GM19463 (cell line): Measurements from ENCODE around the gene IPO11.
"Not testable (repeated sequence)": the region's sequence is repeated elsewhere in the genome, so short reads cannot be mapped to it uniquely, and the experiment has no call there.

Experiments
- ATAC-seq: cut with Tn5 transposase; IDR thresholded peaks from one replicate; pipeline ENCODE4 v1.9.1; 2021; ENCODE audit warnings: mild to moderate bottlenecking, moderate library complexity; ENCODE audit not compliant: unreplicated experiment

Gene IPO11

DNA sequence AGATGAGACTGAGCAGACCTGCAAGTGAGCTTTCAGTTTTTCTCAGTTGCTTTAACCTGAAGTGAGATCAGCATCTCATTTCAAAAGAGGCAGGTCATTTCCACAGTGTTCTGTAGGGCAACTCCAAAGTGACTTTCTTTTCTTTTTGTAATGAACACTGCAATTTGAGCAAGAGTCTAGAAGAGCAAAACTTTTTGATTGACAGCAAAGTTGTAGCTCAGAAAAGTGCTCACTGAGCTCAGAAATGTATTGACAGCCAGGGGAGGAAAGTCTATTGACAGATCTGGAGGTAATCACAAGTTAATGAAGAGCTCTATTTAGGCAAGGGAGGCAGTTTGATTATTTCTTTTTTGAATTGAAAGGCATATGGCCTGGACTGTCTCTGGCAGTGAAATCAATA, 220.7 kb downstream of the IPO11 start:
- no peak for ATAC-seq

DNA sequence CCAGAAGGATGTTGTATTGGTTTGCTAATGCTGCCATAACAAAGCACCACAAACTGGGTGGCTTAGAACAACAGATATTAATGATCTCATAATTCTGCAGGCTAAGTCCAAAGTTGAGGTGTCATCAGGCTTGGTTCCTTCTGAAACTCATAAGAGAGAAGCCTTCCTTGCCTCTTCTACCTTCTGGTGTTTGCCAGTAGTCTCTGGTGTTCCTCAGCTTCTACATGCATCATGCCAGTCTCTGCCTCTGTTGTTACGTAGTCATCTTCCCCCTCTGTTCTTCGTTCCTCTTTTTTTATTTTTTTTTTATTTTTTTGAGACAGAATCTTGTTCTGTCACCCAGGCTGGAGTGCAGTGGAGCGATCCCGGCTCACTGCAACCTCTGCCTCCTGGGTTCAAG, 227.9 kb downstream of the IPO11 start:
- ATAC-seq: no peak

DNA sequence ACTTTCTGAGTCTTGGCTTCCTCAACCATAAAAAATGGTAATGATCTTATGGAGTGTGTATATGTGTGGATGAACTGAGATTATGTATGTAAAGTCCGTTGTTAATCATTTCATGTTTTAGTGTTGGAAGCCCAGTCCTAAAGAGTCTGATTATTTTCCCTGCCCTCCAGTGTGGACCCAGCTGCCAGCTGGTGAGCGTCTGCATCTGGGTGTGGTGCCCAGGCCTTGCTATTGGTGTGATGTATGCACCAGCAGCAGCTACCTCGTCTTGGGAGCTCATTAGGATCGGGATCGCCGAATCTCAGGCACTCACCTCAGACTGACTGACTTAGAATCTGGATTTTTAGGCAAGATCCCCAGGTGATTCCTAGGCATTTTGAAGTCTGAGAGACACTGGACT, 229.9 kb downstream of the IPO11 start:
- ATAC-seq: no peak

DNA sequence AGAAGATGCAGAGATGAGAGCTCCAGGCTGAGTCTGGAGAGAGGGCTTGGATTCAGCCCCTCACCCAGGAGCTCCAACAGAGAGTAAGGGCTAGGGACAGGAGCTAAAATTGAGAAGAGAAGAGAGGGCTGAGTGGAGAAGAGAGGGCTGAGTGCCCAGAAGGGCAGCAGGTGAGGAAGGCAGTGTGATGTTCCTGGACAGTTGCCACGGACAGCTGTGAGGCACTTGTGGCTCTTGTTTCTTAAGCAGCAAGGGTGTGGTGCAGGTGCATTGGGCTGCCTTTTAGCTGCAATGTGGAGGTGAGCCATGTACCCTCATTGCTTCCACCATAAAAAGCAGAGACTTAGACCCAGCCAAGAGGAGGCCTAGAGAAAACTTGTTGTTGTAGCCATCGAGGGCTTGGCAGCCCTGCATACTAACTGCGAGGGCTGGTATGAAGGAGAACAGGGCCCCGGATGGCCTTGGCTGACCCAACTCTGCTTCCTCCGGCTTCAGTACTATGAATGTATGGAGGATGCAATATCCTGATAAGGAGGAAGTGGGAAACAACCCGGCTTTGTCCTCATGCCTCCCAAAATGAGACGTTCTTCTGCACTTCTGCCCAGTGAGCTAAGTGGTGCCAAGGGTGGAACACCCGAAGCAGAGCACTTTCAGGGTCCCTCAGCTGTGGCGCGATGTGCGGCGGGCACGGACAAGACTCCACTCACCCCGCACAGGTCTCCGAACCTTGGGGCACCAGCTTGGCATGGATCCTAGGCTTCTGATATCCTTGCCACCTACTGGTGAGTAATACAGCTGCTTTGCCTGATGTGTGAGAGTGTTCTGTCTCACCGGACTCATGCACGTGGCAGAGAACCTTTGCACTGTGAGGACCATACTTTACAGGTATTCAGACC, 231.2 kb downstream of the IPO11 start:
- ATAC-seq: no peak

DNA sequence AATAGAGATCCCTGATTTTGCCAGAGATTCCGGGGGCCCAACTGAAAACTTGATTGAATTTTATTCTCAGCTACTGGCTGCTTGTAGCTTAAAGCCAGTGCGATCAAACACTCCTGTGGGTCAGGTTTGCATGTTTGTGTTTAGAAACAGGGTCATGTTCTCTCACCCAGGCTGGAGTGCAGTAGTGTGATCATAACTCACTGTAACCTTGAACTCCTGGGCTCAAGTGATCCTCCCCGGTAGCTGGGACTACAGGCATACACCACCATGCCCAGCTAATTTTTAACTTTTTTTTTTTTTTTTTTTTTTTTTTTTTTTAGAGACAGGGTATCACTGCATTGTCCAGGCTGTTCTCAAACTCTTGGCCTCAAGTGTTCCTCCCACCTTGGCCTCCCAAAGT, 232.7 kb downstream of the IPO11 start:
- no peak for ATAC-seq

DNA sequence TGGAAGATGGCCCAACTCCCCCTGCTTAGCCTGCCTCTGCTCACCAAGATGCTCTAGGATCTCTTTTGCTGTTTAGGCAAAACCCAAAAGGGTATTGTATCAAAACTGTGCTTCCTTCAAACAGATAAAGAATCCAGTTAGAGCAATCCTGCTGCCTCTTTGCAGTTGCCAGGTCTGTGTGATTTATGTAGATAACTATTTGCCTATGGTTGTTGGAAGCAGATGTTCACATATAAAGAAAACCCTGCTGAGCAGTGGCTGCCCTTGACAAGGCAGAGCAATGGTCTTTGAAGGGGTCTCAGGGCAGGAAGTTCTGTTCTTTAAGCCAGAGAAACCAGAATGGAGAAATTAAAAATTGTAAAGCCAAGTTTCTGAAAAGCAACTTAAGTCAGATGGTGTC, 234.7 kb downstream of the IPO11 start:
- ATAC-seq: no peak

DNA sequence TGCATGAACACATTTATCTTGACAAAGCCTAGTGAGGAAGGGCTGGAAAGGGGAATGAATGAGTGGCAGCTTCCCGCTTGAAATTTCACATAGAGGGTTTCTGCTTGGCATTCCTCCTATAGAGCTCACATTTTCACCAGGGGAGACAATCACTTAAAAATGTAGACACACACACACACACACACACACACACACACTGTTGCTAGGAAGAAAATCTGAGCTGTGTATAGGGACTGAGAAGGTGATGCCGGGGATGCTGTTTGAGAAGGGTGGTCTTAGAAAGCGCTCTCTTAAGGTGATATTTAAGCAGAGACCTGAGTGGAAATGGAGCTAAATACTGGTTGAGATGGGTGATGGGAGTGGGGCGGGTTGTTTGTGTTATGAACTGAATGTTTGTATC, 236.5 kb downstream of the IPO11 start:
- ATAC-seq: no peak

DNA sequence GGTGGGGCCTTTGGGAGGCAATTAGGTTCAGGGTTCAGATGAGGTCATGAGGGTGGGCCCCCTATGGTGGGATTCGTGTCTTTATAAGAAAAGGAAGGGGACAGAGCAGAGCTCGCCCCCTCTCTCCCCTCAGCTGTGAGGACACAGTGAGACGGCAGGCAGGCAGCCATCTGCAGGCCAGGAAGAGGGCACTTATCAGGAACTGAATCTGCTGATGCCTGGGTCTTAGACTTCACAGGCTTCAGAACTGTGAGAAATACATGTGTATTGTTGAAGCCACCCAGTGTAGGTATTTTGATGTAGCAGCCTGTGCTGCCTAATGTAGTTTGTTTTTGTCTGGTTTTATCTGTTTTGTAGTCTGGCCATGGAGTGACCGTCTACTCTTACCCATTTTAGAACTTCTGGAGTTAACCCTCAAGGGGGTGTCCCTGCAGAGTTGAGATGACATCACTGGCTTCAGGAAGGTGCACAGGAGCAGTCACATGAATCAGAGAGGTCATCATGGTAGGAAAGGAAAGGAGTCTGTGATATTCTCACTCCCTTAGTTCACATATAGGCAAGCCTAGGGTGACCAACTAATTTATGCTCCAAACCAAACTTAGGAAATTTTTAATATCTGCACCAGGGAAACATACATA, 237.0 kb downstream of the IPO11 start:
- ATAC-seq: peak; percentile 44

DNA sequence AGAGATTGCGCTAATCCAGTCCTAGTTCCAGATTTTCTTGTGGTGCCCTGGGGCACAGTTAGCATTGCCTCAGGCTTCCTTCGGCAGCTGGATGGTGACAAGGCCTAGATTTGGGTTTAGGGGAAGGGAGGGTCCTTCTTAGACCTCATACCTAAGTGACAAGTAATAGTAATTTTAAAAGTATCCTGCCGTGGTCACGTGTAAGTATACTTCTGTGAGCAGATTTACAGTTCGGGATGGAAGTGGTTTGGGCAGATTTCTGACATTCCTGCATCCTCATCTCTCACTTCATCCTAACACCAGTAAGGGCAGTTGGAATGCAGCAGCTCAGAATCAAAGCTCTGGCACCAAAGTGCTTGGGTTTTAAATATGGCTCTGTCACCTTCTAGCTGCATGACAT, 237.6 kb downstream of the IPO11 start:
- no peak for ATAC-seq

DNA sequence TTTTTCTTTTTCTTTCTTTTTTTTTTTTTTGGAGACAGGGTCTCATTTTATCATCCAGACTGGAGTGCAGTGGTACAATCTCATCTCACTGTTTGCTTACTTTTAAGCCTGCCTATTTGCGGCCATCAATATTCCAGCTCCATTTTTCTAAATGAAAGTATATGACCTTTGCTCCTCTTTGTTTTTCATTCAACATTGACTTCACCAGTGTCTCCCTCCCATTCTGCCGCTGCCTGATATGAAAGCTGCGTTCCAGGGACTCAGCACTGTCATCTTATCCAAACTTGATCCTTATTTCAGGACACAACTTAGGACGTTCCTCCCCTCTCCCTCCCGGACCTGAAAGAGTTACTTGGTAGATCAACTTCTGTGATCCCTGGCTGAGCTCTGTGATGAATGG, 239.7 kb downstream of the IPO11 start:
- no peak for ATAC-seq

DNA sequence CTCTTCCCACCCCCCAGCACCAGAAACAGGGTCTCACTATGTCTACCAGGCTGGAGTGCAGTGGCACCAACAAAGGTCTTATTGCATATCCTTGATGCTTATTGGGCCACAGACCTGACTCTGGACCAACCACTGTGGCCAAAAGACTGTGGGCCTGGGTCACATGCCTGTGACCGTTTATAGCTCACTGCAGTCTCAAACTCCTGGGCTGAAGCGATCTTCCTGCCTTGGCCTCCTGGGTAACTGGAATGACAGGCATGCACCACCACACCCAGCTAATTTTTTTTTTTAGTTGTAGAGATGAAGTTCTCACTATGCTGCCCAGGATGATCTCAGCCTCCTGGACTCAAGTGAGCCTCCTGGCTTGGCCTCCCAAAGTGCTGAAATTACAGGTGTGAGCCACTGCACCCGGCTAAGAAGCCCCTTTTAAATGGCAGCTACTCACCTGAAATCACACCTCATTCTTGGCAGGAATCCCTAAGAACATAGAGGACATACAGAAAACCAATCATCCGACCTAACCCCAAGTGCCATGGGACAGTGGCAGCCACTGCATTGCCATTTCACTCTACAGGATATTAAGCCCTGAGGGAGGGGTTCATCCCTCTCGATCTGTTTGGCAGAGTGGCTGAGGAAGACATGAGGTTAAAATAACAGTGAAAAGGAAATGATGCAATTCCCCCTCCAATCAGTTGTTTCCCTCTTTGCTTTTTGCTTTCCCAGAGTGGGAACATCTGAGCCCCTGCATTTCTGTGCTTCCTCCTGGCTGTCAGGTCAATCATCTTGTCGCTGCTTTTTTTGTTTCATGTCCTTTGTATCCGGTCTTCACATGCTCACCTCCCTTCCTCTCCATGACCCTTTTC, 240.7 kb downstream of the IPO11 start:
- no peak for ATAC-seq

DNA sequence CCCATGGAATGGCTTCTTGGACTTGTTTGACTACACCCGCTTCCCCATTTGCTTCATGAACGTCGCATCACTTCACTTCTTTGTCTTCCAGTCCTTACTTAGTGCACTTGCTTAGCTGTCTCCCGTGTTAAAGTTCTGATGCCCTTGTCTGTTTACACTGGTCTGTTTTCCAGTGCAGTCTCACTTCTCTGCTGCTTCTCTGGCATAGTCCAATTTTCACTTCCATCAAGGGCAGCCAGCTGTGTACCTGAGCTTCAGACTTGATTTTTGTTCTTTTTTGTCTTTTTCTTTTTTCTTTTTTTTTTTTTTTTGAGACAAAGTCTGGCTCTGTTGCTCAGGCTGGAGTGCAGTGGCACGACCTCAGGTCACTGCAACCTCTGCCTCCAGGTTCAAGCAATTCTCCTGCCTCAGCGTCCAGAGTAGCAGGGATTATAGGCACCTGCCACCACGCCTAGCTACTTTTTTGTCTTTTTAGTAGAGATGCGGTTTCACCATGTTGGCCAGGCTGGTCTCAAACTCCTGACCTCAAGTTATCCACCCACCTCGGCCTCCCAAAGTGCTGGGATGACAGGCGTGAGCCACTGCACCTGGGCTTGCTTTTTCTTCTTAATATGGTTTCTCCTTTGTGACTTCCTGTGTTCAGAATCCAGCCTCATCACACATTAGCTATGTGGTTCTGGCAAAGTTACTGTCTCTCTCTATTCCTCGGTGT, 241.5 kb downstream of the IPO11 start:
- no peak for ATAC-seq

DNA sequence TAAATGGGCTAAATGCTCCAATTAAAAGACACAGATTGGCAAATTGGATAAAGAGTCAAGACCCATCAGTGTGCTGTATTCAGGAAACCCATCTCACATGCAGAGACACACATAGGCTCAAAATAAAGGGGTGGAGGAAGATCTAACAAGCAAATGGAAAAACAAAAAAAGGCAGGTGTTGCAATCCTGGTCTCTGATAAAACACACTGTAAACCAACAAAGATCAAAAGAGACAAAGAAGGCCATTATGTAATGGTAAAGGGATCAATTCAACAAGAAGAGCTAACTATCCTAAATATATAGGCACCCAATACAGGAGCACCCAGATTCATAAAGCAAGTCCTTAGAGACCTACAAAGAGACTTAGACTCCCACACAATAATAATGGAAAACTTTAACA, 245.2 kb downstream of the IPO11 start:
- not testable (repeated sequence) for ATAC-seq

DNA sequence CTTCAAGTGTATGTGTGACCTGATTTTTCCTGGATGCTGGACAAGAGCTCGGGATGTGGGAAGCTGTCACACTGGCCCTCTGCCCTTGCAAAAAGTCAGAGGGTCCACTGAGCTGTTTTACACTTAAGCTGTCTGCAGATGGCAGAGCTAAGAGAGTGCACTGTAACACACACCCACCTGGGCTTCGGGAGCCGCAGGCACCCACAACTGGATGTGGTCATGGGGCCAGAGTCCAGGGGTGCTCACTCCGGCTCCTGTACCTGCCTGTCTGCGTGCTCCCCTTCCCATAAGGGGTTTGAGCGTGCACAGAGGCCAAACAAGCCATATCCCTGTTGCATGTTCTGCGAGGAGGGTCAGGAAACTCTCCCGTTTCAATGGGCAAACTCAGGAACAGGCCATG, 248.6 kb downstream of the IPO11 start:
- no peak for ATAC-seq

DNA sequence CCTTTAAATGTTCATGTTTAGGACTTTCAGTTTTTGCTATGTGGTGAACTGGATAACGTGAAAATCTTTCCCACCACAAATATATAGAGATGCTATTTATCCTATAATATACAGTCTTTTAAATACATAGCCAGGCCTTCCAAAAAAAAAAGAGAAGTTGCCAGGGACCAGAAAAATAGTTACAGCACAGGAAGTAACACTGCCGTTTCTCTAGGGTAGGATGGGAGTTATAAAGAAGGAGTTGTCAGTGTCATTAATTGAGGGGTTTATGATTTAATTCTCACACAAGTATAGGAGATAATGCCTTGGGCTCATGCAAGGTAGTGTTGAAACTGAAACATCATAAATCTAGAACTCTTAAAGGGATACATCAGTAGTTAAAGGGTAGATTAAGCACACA, 250.0 kb downstream of the IPO11 start:
- ATAC-seq: no peak

DNA sequence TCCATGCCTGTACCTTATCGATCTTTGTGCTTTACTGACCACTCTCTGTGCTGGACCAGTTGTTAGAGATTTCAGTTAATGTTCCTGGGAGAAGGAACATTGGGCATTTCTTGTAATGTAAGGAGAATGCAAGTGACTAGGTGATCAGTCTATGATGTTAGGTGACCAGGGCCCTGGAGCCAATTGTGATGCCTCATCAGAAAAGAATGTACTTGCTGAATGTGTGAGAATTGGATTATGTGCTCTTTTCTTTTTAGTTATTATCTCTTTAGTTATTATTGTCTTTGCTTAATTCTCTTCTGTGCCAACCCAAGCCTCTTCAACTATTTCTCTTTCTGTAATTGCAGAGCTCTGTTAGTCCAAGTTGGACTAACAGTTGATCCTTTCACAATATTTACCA, 258.9 kb downstream of the IPO11 start:
- no peak for ATAC-seq

DNA sequence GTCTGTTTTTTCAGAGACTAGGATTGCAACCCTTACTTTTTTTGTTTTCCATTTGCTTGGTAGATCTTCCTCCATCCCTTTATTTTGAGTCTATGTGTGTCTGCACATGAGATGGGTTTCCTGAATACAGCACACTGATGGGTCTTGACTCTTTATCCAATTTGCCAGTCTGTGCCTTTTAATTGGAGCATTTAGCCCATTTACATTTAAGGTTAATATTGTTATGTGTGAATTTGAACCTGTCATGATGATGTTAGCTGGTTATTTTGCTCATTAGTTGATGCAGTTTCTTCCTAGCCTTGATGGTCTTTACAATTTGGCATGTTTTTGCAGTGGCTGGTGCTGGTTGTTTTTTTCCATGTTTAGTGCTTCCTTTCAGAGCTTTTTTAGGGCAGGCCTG, 264.0 kb downstream of the IPO11 start:
- ATAC-seq: not testable (repeated sequence)
